ENCODE results near the gene PDZD2.

DNA sequence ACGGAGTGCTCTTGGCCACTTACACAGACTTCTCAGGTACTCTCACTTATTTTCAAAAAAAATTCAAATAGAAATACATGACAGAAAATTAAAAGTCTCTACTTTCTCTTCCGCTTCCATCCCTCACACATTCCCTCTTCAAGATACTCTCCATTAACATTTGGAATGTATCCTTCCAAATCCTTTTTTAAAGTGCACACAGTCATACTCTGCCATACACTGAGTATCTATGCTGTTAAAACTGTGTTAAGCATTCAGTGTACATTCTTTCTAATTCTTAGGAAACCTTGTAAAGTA lies 519.7 kb downstream of the PDZD2 start:
- TF ChIP-seq, protein P1, sequence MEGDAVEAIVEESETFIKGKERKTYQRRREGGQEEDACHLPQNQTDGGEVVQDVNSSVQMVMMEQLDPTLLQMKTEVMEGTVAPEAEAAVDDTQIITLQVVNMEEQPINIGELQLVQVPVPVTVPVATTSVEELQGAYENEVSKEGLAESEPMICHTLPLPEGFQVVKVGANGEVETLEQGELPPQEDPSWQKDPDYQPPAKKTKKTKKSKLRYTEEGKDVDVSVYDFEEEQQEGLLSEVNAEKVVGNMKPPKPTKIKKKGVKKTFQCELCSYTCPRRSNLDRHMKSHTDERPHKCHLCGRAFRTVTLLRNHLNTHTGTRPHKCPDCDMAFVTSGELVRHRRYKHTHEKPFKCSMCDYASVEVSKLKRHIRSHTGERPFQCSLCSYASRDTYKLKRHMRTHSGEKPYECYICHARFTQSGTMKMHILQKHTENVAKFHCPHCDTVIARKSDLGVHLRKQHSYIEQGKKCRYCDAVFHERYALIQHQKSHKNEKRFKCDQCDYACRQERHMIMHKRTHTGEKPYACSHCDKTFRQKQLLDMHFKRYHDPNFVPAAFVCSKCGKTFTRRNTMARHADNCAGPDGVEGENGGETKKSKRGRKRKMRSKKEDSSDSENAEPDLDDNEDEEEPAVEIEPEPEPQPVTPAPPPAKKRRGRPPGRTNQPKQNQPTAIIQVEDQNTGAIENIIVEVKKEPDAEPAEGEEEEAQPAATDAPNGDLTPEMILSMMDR (IDR thresholded peaks at IDR 0.05) = no peak
- no peak for TF ChIP-seq ZFX (IDR thresholded peaks at IDR 0.05; ENCODE audit: borderline replicate concordance)

All from 22Rv1 (cell line).